Prostate gland (tissue), 2 donors: Measurements from ENCODE around the gene VDR. TPM values are rescaled to one million over a fixed set of nuclear protein-coding genes. Genes with fewer than 3 reads are reported as not detected.
"Not testable (repeated sequence)": the region's sequence is repeated elsewhere in the genome, so short reads cannot be mapped to it uniquely, and the experiment has no call there.

Experiments
- DNase-seq: peaks from one replicate; pipeline ENCODE4 v3.0.0-alpha.2; 2019; ENCODE audit warnings: low spot score
- H3K27ac ChIP-seq, 2 donors: fragments of 200-600 bp; sonication (generic); 2 replicates each; pipeline ENCODE4 v1.5.1; 2017 to 2019
- H3K27me3 ChIP-seq: fragments of 200-600 bp; sonication (generic); replicated peaks from 2 replicates; pipeline ENCODE4 v1.5.1; 2019; ENCODE audit not compliant: insufficient read depth
- H3K36me3 ChIP-seq, 2 donors: fragments of 200-600 bp; sonication (generic); 1 replicate in 1 of 2; 2 replicates in 1 of 2; pipeline versions ENCODE4 v1.5.1 to v1.8.1; 2017 to 2019
- H3K4me1 ChIP-seq: fragments of 200-600 bp; sonication (generic); replicated peaks from 2 replicates; pipeline ENCODE4 v1.5.1; 2019
- H3K4me3 ChIP-seq, 2 donors: fragments of 200-600 bp; sonication (generic); 2 replicates each; pipeline ENCODE4 v1.5.1; 2017 to 2019
- H3K9me3 ChIP-seq: fragments of 200-600 bp; sonication (generic); 2 replicates; pipeline ENCODE4 v1.5.1; 2017
- CTCF ChIP-seq, 4 experiments: fragments of 200-600 bp in 2 of 4; fragments of 450-650 bp in 2 of 4; sonication (generic) in 2 of 4; IDR thresholded peaks; 1 replicate in 3 of 4; 2 replicates in 1 of 4; pipeline ENCODE4 v1.5.1; 2016 to 2019; ENCODE audit warnings: antibody characterized with exemption in 4 of 4, mild to moderate bottlenecking in 2 of 4, moderate library complexity in 2 of 4
- POLR2A ChIP-seq: fragments of 450-650 bp; IDR thresholded peaks from one replicate; pipeline ENCODE4 v1.6.1; 2016; ENCODE audit warnings: antibody characterized with exemption, mild to moderate bottlenecking
- POLR2AphosphoS5 ChIP-seq: sonication (generic); formaldehyde crosslinking; IDR thresholded peaks from one replicate; pipeline ENCODE4 v1.6.1; 2017; ENCODE audit warnings: antibody characterized with exemption
- WGBS: methylation state at CpG from one replicate; pipeline ENCODE4 v1.1.5; 2018; 5-methylcytosine and 5-hydroxymethylcytosine counted together
- intact Hi-C: fragments of 100-400 bp; cut with DNase I; formaldehyde crosslinking; loops from one replicate; pipeline ENCODE4 v1.14.2; 2022
- total RNA-seq, 2 donors: library from RNA; depleted of rRNA; stranded (reverse); fragments of >200 nt; gene quantifications; one replicate each; pipeline ENCODE4 v1.1.0, GENCODE V29; 2016

The VDR gene
- total RNA-seq, 2 donors from 2014 or later = 3.4 to 4.3 TPM

- H3K36me3 ChIP-seq = no peaks in the 10 kb centered on the region
- H3K4me3 ChIP-seq = no peak overlapping the region
- H3K27me3 ChIP-seq = no peaks in the 10 kb centered on the region
- H3K4me1 ChIP-seq = no peaks in the 10 kb centered on the region
- H3K9me3 ChIP-seq = no peaks in the 10 kb centered on the region
- no peak for DNase-seq
- intact Hi-C loops = no loop called here
- WGBS = 83% methylated on average over 14 of the region's 14 CpGs
- no peak overlapping the region for H3K27ac ChIP-seq
- TF ChIP-seq POLR2A (no peak), CTCF (IDR thresholded peaks at IDR 0.05) (no peak), POLR2AphosphoS5 (no peak)
Observed at GRCh38 chr12:47846294-47846996, 58.3 kb downstream of the VDR start.

- TF ChIP-seq POLR2AphosphoS5 = no peak
- TF ChIP-seq CTCF (IDR thresholded peaks at IDR 0.05) = no peak
- TF ChIP-seq POLR2A = no peak
- Histone ChIP-seq H3K27me3 (no peaks in the 10 kb centered on the region), H3K27ac (no peak overlapping the region), H3K4me1 (no peaks in the 10 kb centered on the region), H3K9me3 (no peaks in the 10 kb centered on the region), H3K4me3 (no peak overlapping the region), H3K36me3 (no peaks in the 10 kb centered on the region)
- WGBS = 85% methylated on average over 8 of the region's 8 CpGs
- intact Hi-C loops = no loop called here
- no peak for DNase-seq
Observed at GRCh38 chr12:47845081-47845480, 59.7 kb downstream of the VDR start.

- DNase-seq = no peak
- Histone ChIP-seq H3K27ac (no peak overlapping the region), H3K4me1 (no peaks in the 10 kb centered on the region), H3K4me3 (no peak overlapping the region), H3K9me3 (no peaks in the 10 kb centered on the region), H3K36me3 (no peaks in the 10 kb centered on the region), H3K27me3 (no peaks in the 10 kb centered on the region)
- TF ChIP-seq CTCF (IDR thresholded peaks at IDR 0.05) (no peak), POLR2A (no peak), POLR2AphosphoS5 (no peak)
- intact Hi-C loops = no loop called here
- WGBS = 70% methylated on average over 28 of the region's 28 CpGs
Observed at GRCh38 chr12:47844264-47845019, 60.4 kb downstream of the VDR start.

GRCh38 chr12:47843226-47843980 lies 61.4 kb downstream of the VDR start:
- TF ChIP-seq POLR2AphosphoS5 = no peak
- no peak for TF ChIP-seq POLR2A
- no peak for TF ChIP-seq CTCF (IDR thresholded peaks at IDR 0.05)
- intact Hi-C loops = no loop called here
- DNase-seq = no peak
- Histone ChIP-seq H3K4me3 (no peak overlapping the region), H3K36me3 (no peaks in the 10 kb centered on the region), H3K9me3 (no peaks in the 10 kb centered on the region), H3K27ac (no peak overlapping the region), H3K4me1 (no peaks in the 10 kb centered on the region), H3K27me3 (no peaks in the 10 kb centered on the region)
- WGBS = 89% methylated on average over 25 of the region's 25 CpGs

- intact Hi-C loops, H3K4me1 ChIP-seq, H3K9me3 ChIP-seq, H3K27me3 ChIP-seq, DNase-seq, H3K4me3 ChIP-seq, H3K27ac ChIP-seq, H3K36me3 ChIP-seq: not testable (repeated sequence)
- WGBS = 82% methylated on average over 12 of the region's 12 CpGs
Observed at GRCh38 chr12:47842543-47842942, 62.3 kb downstream of the VDR start.
